GM21529 (cell line): Measurements from ENCODE around the gene COL5A1.

Experiments
- ATAC-seq: cut with Tn5 transposase; IDR thresholded peaks from one replicate; pipeline ENCODE4 v1.9.1; 2021; ENCODE audit not compliant: unreplicated experiment

COL5A1 gene

DNA sequence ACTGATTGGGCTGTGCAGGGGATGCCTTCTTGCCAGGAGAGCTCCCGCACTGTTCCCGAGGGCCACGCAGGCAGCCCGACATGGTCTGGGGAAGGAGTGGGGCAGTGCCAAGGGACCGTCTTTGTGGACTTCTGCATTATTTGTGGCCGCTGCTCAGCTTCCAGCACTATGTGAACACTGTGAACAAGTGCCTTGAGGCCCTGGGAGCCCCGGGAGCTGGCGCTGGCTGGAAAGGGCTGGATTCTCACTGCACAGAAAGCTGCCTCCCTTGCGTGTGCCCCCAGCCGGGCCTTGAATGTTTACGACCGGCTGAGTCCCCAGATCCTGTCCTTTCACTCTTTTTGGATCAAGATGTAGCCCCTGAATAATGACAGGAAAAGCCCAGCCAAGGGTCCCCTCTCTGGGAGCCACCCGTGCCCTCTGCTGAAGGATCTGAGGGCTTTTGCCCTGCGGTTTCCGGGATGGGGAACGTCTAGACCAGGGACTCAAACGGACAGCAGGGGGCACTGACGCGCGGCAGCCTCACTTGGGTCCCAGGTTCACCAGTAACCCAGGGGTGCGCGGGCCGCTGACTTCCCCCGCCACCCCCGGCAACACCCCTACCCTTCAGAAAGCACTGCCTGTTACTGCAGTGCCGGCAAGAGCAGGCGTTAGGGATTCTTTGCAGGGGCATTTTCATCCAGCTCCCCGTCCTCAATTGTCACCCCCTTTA is 140.1 kb downstream of the COL5A1 start:
- no peak for ATAC-seq

DNA sequence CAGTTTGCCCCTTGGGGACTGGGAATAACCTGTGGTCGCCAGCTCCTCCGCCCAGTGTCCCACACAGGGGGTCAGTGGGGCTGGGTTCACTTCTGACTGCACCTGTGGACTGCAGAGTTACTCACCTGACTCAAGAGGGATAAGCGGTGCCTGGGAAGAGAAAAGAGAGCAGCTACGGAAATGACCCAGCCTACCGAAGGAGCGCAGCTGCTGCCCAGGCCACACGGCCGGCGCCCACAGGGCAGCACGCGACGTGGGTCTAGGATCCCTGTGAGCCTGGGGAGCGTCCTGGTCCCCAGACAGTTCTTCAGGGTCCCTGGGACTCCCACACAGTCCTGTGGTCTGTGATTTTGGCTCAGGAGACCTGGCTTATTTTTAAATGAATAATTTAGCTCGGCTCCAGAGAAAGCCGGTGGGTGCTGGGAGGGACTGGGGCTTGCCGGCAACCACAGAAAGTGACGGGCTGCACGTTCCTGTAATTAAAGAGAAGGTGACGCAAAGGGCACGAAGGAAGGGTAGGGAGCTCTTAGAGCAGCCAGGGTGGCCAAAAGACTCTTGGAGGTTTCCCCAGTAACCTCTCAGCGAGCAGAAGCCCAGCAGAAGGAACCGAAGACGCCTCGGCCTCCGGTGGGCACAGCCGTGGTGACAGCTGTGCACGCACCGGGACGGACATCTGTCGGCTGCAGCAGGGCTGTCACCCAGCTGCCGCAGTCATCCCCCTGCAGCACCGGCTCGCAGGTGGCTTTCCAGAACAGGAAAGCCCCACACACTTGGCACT is 141.5 kb downstream of the COL5A1 start:
- no peak for ATAC-seq

DNA sequence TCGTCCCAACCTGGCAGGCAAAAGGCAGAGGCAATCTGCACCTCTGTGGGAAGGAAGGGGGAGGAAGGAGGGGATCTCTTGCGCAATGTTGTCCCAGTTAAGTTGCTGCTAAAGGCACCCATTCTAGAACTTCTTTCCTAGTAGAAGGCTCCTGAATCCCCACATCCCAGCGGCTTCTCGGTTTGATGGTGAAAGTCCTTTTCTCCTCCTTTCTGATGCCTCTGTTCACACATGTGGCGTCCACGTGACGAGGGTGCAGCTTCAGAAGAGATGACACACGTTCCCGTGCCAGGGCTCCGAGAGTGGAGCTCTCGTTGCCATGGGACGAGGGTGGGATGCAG is 142.1 kb downstream of the COL5A1 start:
- no peak for ATAC-seq

DNA sequence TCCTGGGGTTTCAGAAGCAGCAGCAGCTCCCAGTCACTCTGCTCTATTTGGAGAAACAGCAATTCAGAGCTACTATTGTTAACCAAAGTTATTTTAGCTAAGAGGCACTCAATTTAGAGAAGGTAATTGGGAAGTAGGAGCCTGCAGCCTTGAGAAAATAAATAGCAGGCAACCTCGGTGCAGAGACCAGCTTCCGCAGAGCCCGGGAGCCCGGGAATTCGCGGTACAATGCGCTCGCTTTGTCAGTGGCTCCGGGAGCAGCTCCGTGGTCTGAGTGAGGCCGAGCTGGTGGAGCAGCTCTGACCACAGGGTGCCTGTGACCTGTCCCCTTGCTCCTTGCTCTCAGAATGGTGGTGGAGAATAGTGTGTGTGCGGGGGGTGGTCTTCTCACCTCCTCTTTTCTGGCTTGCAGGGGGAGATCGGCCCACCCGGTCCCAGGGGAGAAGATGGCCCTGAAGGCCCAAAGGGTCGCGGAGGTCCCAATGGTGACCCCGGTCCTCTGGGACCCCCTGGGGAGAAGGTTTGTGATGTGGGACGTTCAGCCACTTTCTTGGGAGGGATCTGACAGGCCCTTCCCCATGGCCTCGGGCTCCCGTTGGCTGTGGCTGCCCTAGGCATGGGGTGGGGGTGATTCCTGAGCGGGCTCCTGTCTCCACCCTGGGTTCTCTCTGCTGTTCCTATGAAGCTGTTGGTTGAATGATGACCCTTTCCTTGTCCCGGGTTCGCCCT is 143.1 kb downstream of the COL5A1 start:
- ATAC-seq, result no peak

DNA sequence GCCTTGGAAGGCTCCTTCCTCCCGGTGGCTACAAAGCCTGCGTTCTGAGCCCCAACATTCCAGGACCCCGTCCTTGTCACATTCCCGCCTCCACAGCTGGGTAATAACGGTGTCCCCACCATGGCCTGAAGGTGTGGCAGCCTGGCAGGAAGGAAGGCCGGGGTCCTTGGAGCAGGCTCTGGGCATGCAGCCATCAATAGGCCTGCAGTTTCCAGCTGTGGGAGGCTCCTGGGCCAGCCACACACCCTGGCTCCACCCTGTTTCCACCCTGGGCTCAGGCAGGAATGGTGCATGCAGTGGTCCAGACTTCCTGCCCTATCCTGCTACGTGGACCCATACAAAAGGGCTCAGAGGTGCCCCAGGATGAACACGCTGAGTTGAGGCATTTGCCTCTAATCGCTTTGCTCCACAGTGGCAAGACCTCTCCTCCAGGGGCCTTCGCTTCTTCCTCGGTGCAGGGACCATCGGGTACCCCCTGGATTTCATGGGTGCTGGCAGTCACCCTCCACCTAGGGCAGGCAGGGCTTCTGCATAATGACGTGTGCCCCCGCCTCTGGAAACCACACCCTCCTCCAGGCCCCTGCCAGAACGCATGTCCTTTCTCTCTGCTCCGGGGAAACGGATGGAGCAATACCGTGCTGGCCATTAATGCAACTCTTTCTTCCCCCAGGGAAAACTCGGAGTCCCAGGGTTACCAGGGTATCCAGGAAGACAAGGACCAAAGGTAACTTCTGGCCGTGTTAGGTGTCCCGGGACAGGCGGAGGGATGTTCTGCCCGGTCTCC is 143.9 kb downstream of the COL5A1 start:
- ATAC-seq, result no peak

DNA sequence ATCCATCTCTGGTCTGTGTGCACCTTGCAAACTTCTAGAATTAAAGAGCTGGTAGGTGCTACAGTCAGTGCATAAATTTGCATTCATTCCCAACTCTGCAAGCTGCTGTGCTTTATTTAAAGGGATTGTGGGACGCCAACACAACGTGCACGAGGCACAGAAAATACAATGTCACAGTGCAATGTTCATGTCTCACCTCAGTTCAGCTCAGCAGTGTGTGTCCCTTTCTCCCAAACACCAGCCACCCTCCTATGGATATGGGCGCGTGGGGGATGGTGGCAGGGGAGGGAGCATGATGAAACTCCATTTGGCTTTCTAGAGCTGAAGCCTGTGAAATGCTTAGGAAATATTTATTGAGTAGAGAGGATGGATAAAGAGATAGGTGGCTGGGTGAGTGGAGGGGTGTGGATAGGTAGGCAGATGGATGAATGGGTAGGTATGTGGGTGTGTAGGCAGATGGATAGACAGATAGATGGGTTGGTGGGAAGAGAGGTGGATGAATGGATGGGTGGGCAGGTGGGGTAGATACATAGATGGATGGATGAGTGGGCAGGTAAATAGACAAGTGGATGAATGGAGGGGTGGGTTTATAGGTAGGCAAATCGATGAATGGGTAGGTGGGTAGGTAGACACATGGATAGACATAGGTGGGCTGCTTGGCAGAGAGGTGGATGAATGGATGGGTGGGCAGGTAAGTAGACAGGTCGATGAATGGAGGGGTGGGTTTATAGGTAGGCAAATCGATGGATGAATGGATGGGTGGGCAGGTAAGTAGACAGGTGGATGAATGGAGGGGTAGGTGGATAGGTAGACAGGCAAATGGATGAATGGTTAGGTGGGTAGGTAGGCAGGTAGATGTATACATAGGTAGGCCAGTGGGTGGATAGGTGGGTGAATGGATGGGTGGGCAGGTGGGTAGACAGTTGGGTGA is 146.3 kb downstream of the COL5A1 start:
- ATAC-seq, result no peak

DNA sequence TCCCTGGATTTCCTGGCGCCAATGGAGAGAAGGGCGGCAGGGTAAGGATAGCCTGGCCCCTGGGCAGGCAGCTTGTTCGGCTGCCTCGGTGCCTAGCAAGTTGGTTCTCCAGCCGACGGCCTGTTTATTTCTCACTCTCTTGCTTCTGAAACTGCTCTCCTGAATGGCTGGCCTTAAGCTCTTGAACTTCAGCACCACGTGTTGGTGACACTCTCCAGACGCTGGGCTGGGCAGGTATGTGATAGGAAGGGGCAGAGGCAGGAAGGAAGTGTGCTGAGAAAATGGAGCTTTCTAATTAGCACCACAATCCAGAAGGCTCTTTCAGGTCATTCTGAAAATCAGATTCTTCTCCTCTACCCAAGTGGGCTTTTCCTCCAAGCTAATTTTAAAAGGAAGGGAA is 147.6 kb downstream of the COL5A1 start:
- no peak for ATAC-seq

DNA sequence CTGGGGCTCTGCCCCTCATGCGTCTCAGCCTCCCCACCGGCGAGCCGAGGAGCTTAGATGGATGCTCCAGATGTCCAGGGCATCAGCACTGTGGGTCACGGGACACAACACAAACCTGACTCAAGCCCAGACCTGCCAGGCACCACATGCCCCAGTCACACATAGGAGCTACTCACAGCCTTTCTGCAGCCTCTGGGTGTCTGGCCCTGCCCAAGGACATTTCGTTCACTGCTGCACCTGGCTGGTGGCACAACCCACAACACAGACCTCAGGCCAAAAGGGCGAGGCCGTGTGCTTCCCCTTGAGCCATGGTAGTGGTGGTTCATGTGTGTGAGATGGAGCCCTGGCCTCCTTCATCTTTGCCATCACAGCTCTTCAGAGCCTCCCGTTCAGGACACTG is 149.4 kb downstream of the COL5A1 start:
- ATAC-seq, result no peak

DNA sequence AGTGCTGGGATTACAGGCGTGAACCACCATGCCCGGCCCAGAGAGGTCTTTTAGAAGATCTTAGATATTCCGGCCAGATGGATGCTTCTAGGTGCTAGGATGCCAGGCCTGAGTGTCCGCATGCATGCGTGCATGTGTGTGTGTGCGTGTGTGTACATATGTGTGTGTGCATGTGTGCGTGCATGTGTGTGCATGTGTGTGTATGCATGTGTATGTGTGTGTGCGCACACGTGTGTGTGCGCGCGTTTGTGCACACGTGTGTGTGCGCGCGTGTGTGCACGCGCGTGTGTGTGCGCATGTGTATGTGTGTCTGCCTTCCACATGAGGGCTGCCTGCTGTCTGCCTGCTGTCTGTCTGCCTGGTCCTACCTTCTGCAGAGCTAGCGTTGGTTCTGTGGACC is 151.0 kb downstream of the COL5A1 start:
- no peak for ATAC-seq

DNA sequence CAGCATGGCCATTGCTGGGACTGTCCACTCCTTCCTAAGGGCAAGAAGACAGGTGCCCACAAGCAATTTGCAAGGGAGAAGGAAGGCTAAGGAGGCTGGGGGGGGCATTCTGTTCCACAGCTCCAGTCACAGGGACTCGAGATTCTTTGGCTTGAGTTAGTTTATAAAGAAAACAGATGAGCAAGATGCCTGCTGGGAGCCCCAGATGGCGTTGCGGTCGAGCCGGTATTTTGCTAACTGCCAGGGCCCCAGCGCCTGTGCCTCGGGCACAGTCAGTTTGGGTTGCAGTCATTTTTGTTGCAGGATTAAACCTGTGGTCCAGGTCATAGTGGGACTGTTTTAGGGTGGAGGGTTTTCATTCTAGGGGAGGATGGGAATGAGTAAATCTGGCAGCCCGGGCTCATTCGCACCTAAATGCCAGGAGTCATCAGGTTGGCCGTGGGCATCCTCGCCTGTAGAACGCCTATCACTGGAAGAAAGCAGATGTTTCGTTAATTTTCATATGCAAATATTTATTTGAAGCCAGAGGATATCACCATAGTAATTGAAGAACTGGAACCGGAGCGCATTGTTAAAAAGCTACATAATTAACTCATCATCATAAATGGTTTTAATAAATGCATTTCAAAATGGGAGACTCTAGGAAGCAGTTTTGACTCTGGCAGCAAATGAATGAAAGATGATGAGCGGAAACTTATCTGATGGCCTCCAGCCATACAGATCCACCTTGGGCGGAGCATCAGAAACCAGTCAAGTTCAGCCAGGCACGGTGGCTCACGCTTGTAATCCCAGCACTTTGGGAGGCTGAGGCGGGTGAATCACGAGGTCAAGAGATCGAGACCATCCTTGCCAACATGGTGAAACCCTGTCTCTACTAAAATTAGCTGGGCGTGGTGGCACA is 151.9 kb downstream of the COL5A1 start:
- ATAC-seq, result no peak

DNA sequence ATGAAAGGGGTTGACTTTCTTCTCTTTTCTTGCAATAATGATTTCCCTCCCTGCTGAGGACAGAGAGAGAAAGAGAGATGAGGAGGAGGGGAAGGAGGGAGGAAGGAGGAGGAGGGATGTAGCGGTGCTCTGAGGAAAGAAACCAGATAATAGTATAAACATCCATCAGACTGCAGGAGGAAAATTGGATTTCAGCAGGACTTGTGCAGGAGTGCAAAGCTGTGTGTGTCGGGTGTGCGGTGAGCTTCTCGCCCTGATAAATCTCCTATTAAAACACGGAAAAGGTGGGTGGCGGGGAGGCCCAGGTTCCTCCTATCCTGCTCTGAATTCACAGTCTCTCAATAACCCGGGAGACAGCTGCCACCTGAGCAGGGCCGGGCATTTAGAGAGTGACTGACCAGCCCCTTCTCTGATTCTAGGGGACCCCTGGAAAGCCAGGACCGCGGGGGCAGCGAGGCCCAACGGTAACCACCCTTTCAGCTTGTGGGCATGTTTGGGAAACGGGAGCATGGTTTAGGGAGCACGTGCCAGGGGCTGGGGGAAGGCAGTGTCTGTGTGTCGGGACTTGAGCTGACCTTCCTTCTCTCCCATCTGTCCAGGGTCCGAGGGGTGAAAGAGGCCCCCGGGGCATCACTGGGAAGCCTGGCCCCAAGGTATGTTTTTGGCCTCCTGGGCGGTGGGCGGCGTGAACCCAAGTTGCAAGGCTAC is 153.2 kb downstream of the COL5A1 start:
- no peak for ATAC-seq

DNA sequence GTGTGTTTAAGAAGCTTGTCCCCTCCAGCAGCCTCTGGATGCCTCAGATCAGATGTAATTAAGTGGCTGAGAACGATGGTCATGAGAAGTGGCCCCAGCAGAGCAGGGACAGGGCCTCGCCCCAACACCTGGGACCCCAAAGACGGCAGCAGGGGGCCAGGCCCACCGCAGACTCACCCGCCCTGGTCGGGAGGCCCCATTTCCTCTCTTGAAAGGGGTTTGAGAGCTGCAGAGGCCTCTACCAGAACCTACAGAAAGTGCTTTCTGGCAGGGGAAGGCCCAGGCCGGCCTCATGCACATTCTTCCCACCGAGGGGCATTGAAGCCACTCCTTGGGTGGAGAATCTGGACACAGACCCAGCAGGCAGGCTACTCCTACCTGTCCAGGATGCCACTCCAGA is 153.8 kb downstream of the COL5A1 start:
- ATAC-seq, result no peak

DNA sequence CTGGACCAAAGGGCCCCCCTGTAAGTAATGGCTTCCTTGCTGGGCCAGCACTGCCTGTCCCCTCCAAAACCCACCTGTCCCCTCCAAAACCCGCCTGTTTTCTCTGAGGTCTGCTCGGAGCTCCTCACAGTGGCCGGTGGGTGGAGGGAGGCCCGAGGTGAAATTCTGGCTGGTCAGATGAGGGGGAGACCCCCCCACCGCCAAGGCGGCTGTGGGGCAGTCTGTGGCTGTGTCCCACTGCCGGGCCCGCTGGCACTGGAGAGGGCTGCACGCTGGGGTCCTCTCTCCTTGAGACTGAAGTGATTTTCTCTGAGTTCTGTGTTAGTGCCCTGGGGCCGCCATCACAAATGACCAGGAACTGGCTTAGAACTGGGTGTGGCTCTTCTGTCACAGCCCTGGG is 155.3 kb downstream of the COL5A1 start:
- no peak for ATAC-seq

DNA sequence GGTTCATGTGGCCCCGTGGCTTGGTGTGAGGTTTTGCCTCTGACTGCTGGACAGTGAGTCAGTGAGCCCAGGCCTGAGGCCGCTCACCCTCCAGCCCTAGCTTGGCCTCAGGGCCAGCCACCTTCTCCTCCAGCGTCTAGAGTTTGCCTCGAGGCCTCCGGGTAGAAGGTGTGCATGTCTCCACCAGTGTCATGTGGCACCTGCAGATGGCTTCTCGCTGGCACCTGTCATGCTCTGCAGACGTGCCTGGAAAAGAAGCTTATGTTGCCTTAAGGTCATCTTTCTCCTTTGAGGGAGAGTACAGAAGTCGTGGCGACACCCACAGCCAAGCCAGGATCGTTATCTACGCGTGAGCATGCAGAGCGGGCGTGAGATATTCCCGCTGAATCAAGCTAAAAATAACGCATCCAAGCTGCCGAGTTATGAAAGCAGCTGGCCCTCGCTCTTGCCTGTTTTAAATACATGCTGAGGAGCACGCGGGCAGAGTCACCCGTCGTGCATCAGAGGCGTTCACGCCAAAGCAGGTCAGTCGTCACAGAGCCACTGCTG is 159.3 kb downstream of the COL5A1 start:
- no peak for ATAC-seq

DNA sequence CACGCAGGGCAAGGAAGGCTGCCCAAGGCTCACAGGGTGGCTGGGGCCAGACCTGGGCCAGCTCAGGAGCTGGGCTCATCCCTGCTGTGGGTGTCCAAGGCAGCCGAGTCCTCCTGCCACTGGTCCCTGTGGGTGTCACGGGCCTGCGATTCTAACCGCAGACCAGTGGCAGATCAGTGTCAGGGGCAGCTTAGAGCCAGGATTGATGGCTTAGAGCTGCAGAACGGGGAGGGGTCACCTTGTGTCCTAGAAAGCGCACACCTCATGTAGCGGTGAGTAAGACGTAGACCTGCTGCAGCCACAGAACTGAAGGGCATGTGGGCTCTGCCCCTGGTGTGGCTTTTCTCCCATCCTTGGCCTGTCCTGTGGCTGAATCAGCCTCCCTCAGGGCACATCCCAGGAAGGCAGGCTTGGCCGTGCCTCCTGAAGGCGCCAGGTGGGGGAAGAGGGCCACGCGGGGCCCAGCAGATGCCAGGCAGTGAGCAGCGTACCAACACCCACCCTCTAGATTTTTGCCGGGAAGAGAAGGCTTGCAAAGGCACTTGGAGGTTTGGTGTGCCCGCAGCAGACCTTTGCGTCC is 160.7 kb downstream of the COL5A1 start:
- ATAC-seq, result no peak

DNA sequence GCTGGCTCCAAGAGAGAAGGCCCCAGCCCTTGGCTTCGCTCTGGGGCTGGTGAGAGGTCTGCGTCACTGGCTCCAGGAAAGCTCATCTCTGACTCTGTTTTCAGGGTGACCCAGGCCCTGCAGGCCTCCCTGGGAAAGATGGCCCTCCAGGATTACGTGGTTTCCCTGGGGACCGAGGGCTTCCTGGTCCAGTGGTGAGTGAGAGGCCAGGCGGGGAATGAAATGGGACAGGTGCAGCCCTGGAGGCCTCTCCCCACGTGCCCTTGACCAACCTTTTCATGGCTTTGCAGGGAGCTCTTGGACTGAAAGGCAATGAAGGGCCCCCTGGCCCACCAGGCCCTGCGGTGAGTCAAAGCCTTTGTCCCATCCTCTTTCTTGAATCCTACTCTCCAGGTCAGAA is 163.3 kb downstream of the COL5A1 start:
- ATAC-seq, result no peak

DNA sequence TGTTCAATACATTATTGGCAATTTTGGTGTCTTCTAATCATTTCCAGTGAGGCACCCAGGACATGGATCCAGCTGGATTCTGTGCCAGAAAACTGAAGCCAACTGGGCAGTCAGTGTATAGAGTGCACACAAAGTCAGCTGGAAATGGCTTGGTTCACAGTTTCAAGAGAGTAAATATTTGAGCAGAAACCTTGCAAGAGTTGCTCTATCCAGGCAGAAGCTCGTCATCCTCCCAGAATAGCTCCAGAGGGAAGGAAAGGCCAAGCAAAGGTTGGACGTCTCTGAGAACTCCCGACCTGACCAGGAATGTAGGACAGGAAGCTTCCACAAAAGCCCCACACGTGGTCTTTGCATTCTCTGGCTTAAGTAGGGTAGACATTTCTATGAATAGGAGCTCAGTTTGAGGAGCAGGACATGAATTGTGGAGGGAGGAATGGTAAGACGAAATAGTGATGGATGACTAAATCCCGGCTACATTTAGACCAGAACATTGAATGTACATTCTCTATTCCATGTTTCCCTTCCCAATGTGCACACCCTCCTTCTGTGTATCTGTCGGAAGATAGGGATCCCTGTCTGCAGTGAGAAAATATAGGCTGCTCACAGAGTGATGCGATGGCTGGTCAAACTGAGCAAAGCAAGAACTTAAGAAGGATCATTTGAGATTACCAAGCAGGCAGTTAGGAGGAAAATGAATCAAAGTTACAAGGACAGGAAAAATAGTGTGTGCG is 166.3 kb downstream of the COL5A1 start:
- no peak for ATAC-seq
